Mucosa of descending colon (tissue), 3 donors: ENCODE data around the gene ARMC10. TPM values are rescaled to one million over a fixed set of nuclear protein-coding genes. Genes with fewer than 3 reads are reported as not detected.
"Not testable (repeated sequence)": the region's sequence is repeated elsewhere in the genome, so short reads cannot be mapped to it uniquely, and the experiment has no call there.

Source experiments
- ATAC-seq: fragments of 200-7000 bp; cut with Tn5 transposase; one replicate; pipeline ENCODE4 v1.9.1; 2020; ENCODE audit warnings: mild to moderate bottlenecking, moderate library complexity
- DNase-seq, 3 donors: peaks; one replicate each; pipeline ENCODE4 v3.0.0-alpha.2; 2020
- H3K36me3 ChIP-seq: fragments of 200-600 bp; one replicate; pipeline ENCODE4 v1.8.0; 2021; ENCODE audit warnings: low read depth, mild to moderate bottlenecking
- H3K4me1 ChIP-seq: fragments of 200-600 bp; one replicate; pipeline ENCODE4 v1.8.0; 2021; ENCODE audit warnings: low read depth, mild to moderate bottlenecking
- H3K4me3 ChIP-seq: fragments of 200-600 bp; one replicate; pipeline ENCODE4 v1.8.0; 2021; ENCODE audit warnings: mild to moderate bottlenecking
- H3K9me3 ChIP-seq: fragments of 200-600 bp; one replicate; pipeline ENCODE4 v1.8.0; 2021; ENCODE audit warnings: mild to moderate bottlenecking
- CTCF ChIP-seq: fragments of 200-600 bp; IDR thresholded peaks from one replicate; pipeline ENCODE4 v1.8.0; 2022; ENCODE audit warnings: antibody characterized with exemption, mild to moderate bottlenecking
- intact Hi-C, 2 donors: fragments of 100-400 bp; cut with DNase I in 1 of 2; cut with micrococcal nuclease in 1 of 2; formaldehyde crosslinking; loops; one replicate each; pipeline versions ENCODE4 v1.11.0 to v1.11.1; 2022; cut with DNase I, micrococcal nuclease
- long read RNA-seq, 2 donors: library from polyadenylated mRNA; unstranded; transcript quantifications; one replicate each; pipeline ENCODE4 v2.0.0, GENCODE V29; 2019 to 2021
- total RNA-seq, 3 donors: library from RNA; stranded (reverse); fragmentation: NEBNext Ultra II Directional in 2 of 3; extraction: Animal tissue kit (Norgen Biotek cat#: 25700) in 2 of 3; gene quantifications; one replicate each; pipeline versions ENCODE4 v1.2.1 to v1.2.4, GENCODE V29; 2021 to 2023
- donor health status: DM: no; HTN: no; CAD: no; lungs with moderate emphysema.
- donor health status: DM: no; HTN: no; CAD: no.
- donor health status: DM: no; HTN: yes; CAD: no.

The ARMC10 gene
- 10 to 100 TPM; 28.1 to 36.1 (median 32.2) TPM for total RNA-seq
- long read RNA-seq, donor 1, transcript ARMC10-208 (6 exons, 2,524 nt): major isoform, 27 of 64 reads
- long read RNA-seq, donor 1, transcript ARMC10-209 (5 exons, 2,347 nt): minor isoform, 12 of 64 reads
- long read RNA-seq, donor 1, transcript ARMC10-202 (7 exons, 2,635 nt): minor isoform, 10 of 64 reads
- long read RNA-seq, donor 1, partial matches to known transcripts: 1 of 64 reads
- long read RNA-seq, donor 1, other reads (novel, unspliced or antisense): 8 of 64 reads
- long read RNA-seq, donor 2, partial matches to known transcripts: 1 of 3 reads
- long read RNA-seq, donor 2, other reads (novel, unspliced or antisense): 0 of 3 reads

DNA sequence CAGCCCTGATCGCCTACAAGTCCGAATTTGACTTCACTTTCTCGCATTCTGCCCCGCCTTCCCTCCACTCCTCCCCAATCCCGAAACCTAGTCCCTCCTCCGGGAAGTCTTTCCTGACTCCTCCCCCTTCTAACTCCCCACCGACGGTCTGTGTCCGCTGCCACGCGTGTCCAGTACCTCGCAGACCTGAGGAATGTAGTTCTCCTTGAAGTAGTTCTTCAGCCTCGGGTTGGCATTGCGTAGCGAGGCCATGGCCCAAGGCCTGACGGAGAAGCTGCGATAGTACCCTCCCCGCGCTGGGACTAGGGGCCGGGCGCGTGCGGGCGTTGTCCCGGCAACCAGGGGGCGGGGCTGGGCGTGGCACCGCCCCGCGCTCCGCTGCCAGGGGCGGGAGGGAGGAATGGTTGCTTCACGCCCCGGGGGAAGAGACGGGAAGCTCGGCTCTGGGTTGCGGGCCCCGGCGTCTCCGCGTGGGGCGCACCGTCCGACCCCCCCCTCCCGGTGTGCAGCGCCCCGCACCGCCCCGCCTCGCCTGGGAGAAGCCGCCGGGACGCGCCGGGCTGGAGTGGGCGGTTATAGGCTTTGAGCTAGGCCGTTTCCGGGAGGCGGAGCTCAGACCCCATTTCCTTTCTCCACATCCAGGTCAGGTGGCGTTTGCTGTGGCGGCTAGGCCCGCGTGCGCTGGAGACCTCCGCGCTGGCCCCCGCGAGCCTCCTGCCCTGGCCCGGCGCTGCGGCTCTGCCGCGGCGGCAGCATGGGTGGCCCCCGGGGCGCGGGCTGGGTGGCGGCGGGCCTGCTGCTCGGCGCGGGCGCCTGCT, at the start of gene ARMC10, which contains the start of gene FBXL13:
ARMC10 (plus strand) TSS at position 622 of the 818 bp plus-strand sequence; CDS start at position 755, 133 bp downstream.
FBXL13 (minus strand) TSS at position 278 of the 818 bp plus-strand sequence.
- H3K9me3 ChIP-seq: no peaks in the 10 kb centered on the region
- TF ChIP-seq CTCF: peak; percentile 28
- ATAC-seq: peak; percentile 95
- H3K4me1 ChIP-seq: peaks cover 24% of the 10 kb centered on the region
- peak; percentile 92 to 95 (median 93) for DNase-seq
- no peaks in the 10 kb centered on the region for H3K36me3 ChIP-seq
- peak within 1 kb of the TSS; percentile 68 for H3K4me3 ChIP-seq
- intact Hi-C loops: no loop called here

DNA sequence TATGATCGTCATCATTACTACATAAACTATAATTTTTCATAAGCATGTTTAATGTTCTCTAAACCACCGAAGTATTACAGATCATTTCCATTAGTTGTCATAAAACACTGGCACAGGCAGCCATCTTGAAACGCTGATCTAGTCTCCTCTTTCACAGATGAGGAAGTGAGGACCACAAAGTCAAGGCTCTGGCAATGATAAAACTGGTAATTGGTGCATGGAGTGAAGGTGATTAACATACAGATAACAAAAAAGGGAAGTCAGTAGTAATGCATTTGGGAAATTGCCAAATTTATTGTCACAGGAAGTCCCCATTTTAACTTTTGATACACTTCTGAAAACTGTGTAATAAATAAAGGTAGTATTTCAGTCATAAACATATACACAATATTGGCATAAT, 49.6 kb upstream of the ARMC10 start:
- H3K9me3 ChIP-seq: no peaks in the 10 kb centered on the region
- intact Hi-C loops: no loop called here
- H3K36me3 ChIP-seq: no peaks in the 10 kb centered on the region
- H3K4me3 ChIP-seq: no peak overlapping the region
- H3K4me1 ChIP-seq: no peaks in the 10 kb centered on the region
- ATAC-seq (no peak), DNase-seq (no peak)
- no peak for TF ChIP-seq CTCF

DNA sequence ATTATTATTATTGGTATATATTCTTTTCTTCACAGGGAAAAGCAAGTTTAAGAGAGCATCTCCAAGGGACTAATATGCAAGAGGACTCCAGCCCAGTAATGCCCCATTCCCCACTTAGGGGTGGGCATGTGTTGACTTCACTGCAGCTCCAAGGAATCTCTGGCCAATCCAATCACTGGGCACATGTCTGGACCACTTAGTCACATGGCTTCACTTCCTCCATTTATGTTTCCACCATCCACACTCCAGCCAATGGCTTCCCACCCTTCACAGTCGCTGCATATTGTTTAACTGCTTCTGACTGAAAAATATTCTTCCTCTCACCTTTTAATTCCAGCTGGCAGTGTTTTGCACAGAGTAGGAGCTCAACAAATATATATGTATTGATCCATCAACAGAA, 43.9 kb upstream of the ARMC10 start:
- H3K9me3 ChIP-seq: no peaks in the 10 kb centered on the region
- TF ChIP-seq CTCF: no peak
- no peaks in the 10 kb centered on the region for H3K36me3 ChIP-seq
- H3K4me1 ChIP-seq: no peaks in the 10 kb centered on the region
- ATAC-seq (no peak), DNase-seq (no peak)
- intact Hi-C loops: no loop called here
- no peak overlapping the region for H3K4me3 ChIP-seq

DNA sequence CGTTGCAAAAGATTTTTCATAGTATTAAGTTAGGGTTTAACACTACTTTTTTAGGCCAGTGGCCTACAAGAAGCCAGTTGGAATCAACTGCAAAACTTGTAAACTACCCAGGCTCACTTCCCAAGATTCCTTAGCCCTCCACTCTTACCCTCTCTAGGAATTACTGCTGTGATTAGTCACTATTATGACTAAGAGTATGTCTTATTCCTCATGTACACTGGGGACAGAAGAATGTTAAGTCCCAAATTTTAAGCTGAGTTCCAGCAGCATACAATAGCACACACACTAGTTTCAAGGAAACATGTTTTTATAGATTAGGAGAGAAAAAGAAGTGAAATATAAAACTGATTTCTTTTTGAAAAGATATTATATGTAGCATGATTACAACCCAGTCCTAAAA, 43.2 kb upstream of the ARMC10 start:
- Histone ChIP-seq H3K36me3 (no peaks in the 10 kb centered on the region), H3K9me3 (no peaks in the 10 kb centered on the region)
- intact Hi-C loops: no loop called here

DNA sequence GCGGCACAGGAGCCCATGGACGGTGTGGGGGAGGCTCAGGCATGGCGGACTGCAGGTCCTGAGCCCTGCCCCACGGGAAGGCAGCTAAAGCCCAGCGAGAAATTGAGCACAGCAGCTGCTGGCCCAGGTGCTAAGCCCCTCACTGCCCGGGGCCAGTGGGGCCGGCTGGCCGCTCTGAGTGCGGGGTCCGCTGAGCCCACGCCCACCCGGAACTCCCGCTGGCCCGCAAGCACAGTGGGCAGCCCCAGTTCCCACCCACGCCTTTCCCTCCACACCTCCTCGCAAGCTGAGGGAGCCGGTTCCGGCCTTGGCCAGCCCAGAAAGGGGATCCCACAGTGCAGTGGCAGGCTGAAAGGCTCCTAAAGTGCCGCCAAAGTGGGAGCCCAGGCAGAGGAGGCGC, 40.6 kb upstream of the ARMC10 start:
- ATAC-seq, H3K9me3 ChIP-seq, H3K4me3 ChIP-seq, H3K36me3 ChIP-seq, intact Hi-C loops, H3K4me1 ChIP-seq, DNase-seq: not testable (repeated sequence)

More for the DNA sequence above, 43.2 kb upstream of the ARMC10 start:
- DNase-seq: no peak
- ATAC-seq: no peak
- no peak overlapping the region for H3K4me3 ChIP-seq
- H3K4me1 ChIP-seq: no peaks in the 10 kb centered on the region
- no peak for TF ChIP-seq CTCF

GRCh38 chr7:103037476-103037822, 37.5 kb upstream of the ARMC10 start:
- DNase-seq: no peak
- no peaks in the 10 kb centered on the region for H3K36me3 ChIP-seq
- peaks cover 2% of the 10 kb centered on the region for H3K9me3 ChIP-seq
- intact Hi-C loops: no loop called here
- H3K4me1 ChIP-seq: no peaks in the 10 kb centered on the region
- no peak for ATAC-seq
- no peak for TF ChIP-seq CTCF
- H3K4me3 ChIP-seq: no peak overlapping the region

- H3K9me3 ChIP-seq, H3K4me1 ChIP-seq, ATAC-seq, H3K4me3 ChIP-seq, H3K36me3 ChIP-seq, intact Hi-C loops: not testable (repeated sequence)
- DNase-seq: peak in 1 of 3 donors; percentile 8
Observed at GRCh38 chr7:103037823-103038739, 36.9 kb upstream of the ARMC10 start.

DNA sequence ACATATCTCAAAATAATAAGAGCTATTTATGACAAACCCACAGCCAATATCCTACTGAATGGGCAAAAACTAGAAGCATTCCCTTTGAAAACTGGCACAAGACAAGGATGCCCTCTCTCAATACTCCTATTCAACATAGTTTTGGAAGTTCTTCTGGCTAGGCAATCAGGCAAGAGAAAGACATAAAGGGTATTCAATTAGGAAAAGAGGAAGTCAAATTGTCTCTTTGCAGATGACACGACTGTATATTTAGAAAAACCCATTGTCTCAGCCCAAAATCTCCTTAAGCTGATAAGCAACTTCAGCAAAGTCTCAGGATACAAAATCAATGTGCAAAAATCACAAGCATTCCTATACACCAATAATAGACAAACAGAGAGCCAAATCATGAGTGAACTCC, 33.1 kb upstream of the ARMC10 start:
- intact Hi-C loops, DNase-seq, H3K4me1 ChIP-seq, H3K9me3 ChIP-seq, ATAC-seq, H3K4me3 ChIP-seq, H3K36me3 ChIP-seq: not testable (repeated sequence)
